Limb (tissue), 2 donors: ENCODE measurements around the gene SRSF11.

Source experiments
- DNase-seq, 2 donors: peaks; one replicate each; pipeline ENCODE4 v3.0.0-alpha.2; 2016; ENCODE audit errors: extremely low spot score in 2 of 2

The SRSF11 gene

GRCh38 chr1:70222716-70223235 is 1.6 kb downstream of the SRSF11 start:
- no peak for DNase-seq

- no peak for DNase-seq
These were observed 3.8 kb downstream of the SRSF11 start for GRCh38 chr1:70224954-70225353.

GRCh38 chr1:70227439-70227838 is 6.3 kb downstream of the SRSF11 start:
- DNase-seq = no peak

- DNase-seq = no peak
These were observed 7.5 kb downstream of the SRSF11 start for GRCh38 chr1:70228670-70229069.

GRCh38 chr1:70231475-70231874 is 10.3 kb downstream of the SRSF11 start:
- DNase-seq = no peak

- DNase-seq = no peak
These were observed 13.6 kb downstream of the SRSF11 start for GRCh38 chr1:70234733-70235132.

- no peak for DNase-seq
These were observed 18.8 kb downstream of the SRSF11 start for GRCh38 chr1:70239940-70240339.

GRCh38 chr1:70247122-70247521 is 25.9 kb downstream of the SRSF11 start:
- DNase-seq = no peak

- DNase-seq = no peak
These were observed 26.6 kb downstream of the SRSF11 start for GRCh38 chr1:70247768-70248167.

GRCh38 chr1:70248729-70249128 is 27.5 kb downstream of the SRSF11 start:
- no peak for DNase-seq

GRCh38 chr1:70256664-70257063 is 35.5 kb downstream of the SRSF11 start:
- DNase-seq = no peak

- no peak for DNase-seq
These were observed 43.7 kb downstream of the SRSF11 start for GRCh38 chr1:70264839-70265238.

GRCh38 chr1:70265946-70266345 is 44.8 kb downstream of the SRSF11 start:
- no peak for DNase-seq

- DNase-seq = no peak
These were observed 56.7 kb downstream of the SRSF11 start for GRCh38 chr1:70277875-70278274.

GRCh38 chr1:70278710-70279109 is 57.5 kb downstream of the SRSF11 start:
- DNase-seq = no peak

- DNase-seq = no peak
These were observed 63.2 kb downstream of the SRSF11 start for GRCh38 chr1:70284366-70284765.

- DNase-seq = no peak
These were observed 65.3 kb downstream of the SRSF11 start for GRCh38 chr1:70286453-70286852.

GRCh38 chr1:70288166-70288565 is 67.0 kb downstream of the SRSF11 start:
- DNase-seq = no peak

GRCh38 chr1:70290218-70290617 is 69.0 kb downstream of the SRSF11 start:
- DNase-seq = no peak

GRCh38 chr1:70293186-70293843 is 72.1 kb downstream of the SRSF11 start:
- DNase-seq = no peak

GRCh38 chr1:70295749-70296148 is 74.6 kb downstream of the SRSF11 start:
- no peak for DNase-seq

GRCh38 chr1:70299472-70299871 is 78.3 kb downstream of the SRSF11 start:
- no peak for DNase-seq
